ENCODE data around the gene IMP3. TPM values are rescaled to one million over a fixed set of nuclear protein-coding genes. Genes with fewer than 3 reads are reported as not detected.

IMP3 gene
- total and polyA plus RNA-seq, 9 of the 15 experiments (the other 6 are each of a cell fraction or from before 2014, with no cell fraction given): 14.5 to 160 (median 74.4) TPM

GRCh38 chr15:75625542-75626347 is 14.3 kb downstream of the IMP3 start, which contains the start of gene SNUPN (continued):
- no peak for TF ChIP-seq GATAD2B (IDR thresholded peaks at IDR 0.05; ENCODE audit: borderline replicate concordance)
- no peak for TF ChIP-seq SIX5 (IDR thresholded peaks at IDR 0.05; ENCODE audit: borderline replicate concordance in 1 of 2, insufficient read depth in 1 of 2, low read depth in 1 of 2, low read length in 2 of 2)
- TF ChIP-seq PTBP1 (IDR thresholded peaks at IDR 0.05; ENCODE audit: low read depth, low read length): no peak
- no peak for TF ChIP-seq ZMIZ1 (IDR thresholded peaks at IDR 0.05; ENCODE audit: low read depth in 2 of 2, low read length in 2 of 2)
- TF ChIP-seq TAF1 (IDR thresholded peaks at IDR 0.05; ENCODE audit: control insufficient read depth, extremely low read depth, insufficient read depth, low read length, severe bottlenecking): peak; percentile 75
- no peak for TF ChIP-seq GTF2A2 (tag; IDR thresholded peaks at IDR 0.05)
- TF ChIP-seq, protein P1, sequence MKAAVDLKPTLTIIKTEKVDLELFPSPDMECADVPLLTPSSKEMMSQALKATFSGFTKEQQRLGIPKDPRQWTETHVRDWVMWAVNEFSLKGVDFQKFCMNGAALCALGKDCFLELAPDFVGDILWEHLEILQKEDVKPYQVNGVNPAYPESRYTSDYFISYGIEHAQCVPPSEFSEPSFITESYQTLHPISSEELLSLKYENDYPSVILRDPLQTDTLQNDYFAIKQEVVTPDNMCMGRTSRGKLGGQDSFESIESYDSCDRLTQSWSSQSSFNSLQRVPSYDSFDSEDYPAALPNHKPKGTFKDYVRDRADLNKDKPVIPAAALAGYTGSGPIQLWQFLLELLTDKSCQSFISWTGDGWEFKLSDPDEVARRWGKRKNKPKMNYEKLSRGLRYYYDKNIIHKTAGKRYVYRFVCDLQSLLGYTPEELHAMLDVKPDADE (conservative IDR thresholded peaks at IDR 0.05; ENCODE audit: control insufficient read depth, low read depth, low read length): 0 out of 2 replicates have a peak, but pooled peaks have one; percentile 54
- TF ChIP-seq ZNF41 (CRISPR knock-in tag; conservative IDR thresholded peaks at IDR 0.05): no peak
- peak; percentile 75 for TF ChIP-seq ATF7 (IDR thresholded peaks at IDR 0.05)
- TF ChIP-seq ZNF274 (IDR thresholded peaks at IDR 0.05; ENCODE audit: borderline replicate concordance, low read depth, low read length): no peak; the same call in 1 of the 2 replicates
- no peak for TF ChIP-seq STAT6 (CRISPR knock-in tag; IDR thresholded peaks at IDR 0.05)
- TF ChIP-seq HMGXB4 (CRISPR knock-in tag; IDR thresholded peaks at IDR 0.05): 0 out of 2 replicates have a peak, but pooled peaks have one; percentile 11
- TF ChIP-seq TRIM24 (IDR thresholded peaks at IDR 0.05): peak in 1 of 2 experiments; percentile 56; a peak in 1 of 4 replicates
